HG03159 (cell line): ENCODE results near the gene RTN4RL2.
A peak's percentile ranks its signal among the peaks of the same experiment; 100 is the strongest.

Source experiments
- ATAC-seq: cut with Tn5 transposase; IDR thresholded peaks from one replicate; pipeline ENCODE4 v1.9.1; 2021; ENCODE audit warnings: mild to moderate bottlenecking, moderate library complexity; ENCODE audit not compliant: unreplicated experiment

RTN4RL2 gene

GRCh38 chr11:57461841-57462489 is 1.6 kb downstream of the RTN4RL2 start:
- no peak for ATAC-seq

GRCh38 chr11:57462597-57462996 is 2.3 kb downstream of the RTN4RL2 start:
- ATAC-seq, result no peak

GRCh38 chr11:57463671-57464538 is 3.6 kb downstream of the RTN4RL2 start:
- no peak for ATAC-seq

DNA sequence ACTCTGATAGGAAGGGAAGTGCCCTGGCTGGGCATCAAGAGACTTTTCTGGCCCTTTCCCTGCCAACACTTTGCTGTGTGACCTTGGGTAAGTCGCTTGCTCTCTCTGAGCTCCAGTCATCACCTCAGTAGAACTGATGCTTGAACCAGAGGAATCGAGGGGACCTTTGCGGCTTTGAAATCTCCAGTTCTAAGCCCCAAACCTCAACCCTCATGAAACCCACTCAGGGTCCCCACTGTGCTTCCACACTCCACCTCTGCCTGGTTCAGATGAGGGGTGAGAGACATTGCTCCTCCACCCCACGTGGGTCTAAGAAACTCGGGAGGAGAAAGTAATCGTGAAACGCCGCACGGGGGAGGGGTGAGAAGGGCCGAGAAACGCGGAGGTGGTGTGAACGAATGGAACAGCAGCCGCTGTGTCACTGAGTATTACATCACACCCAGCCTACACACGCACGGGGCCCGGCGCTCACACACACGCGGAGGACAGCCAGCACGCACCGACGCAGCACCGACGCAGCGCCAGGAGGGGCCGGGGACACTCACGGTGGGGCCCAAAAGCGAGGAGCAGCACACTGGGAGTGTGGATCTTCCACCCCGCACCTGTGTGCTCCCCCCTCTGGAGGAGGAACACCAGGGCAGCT is 4.3 kb downstream of the RTN4RL2 start:
- ATAC-seq, result no peak

- ATAC-seq, result no peak
Measured at GRCh38 chr11:57466680-57467079, 6.4 kb downstream of the RTN4RL2 start.

- no peak for ATAC-seq
Measured at GRCh38 chr11:57467508-57468157, 7.3 kb downstream of the RTN4RL2 start.

DNA sequence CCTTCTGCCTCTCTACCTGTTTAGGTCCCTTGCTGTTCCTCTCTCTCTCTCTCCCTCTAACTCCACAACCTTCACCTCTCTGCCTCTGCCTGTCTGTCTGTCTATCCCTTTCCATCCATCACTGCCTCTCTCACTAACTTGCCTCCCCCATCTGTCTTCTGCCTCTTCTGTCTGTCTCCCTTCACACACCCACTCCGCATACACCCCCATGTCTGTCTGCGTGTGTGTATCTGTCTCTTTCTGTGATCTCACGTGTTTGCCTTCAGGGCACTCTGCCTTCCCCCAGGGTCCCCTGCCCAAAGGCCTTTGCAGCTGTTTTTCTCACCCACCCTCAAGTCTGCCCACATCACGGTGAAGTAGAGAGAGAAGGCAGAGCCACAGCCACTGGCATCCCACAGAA is 7.9 kb downstream of the RTN4RL2 start:
- no peak for ATAC-seq

GRCh38 chr11:57469268-57469667 is 8.9 kb downstream of the RTN4RL2 start:
- ATAC-seq, result no peak

DNA sequence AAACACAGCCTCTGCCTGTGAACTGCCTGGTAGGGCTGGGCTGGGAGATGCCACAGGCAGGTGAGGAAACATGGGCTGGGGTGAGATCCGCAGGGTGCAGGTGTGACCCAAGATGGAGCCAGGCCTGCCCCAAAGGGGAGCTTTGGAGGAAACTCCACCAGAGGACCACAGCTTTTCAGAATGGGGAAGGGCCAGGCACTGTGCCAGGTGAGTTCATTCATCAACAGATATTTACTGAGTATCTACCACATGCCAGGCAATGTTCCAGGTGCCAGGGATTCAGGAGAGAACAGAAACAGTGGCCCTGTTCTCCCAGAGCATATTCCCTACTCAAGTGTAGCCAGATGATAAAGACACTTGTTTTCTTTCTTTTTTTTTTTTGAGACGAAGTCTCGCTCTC is 11.2 kb downstream of the RTN4RL2 start:
- no peak for ATAC-seq

- no peak for ATAC-seq
Measured at GRCh38 chr11:57473285-57473841, 13.0 kb downstream of the RTN4RL2 start.

DNA sequence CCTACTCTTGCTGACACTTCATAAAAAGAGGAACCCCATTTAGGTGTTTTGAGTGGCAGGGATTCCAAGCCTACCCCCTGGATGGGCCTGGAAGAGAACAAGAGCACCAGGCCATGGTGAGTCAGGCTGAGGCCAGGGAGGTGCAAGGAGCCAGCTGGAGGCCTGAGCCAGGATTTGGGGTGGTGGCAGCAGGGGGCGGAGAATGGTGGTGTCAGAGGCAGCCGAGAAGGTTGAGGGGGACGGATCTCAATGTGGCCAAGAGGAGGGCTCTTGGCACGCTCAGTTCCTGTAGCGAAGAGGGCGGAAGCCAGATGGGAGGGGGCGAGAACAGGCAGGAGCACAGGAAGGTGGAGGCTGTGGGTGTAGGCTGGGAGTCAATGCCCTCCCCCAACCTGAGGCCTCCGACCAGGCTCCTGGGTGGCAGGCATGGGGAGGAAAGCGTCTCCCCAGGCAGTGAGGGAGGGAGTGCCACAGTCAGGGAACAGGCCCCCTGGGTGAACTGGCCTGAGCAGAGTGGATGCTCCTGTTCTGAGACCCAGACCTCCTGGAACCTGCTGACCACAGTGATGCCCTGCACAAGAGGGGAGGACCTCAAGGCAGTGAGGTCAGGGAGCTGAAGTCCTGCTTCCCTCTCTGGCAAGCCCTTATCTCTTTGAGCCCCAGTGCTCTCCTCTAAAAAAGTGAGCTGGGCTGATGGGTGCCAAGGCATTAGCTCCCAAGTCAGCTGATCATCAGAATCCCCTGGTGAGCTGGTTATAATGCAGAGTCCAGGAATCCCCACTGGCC is 13.9 kb downstream of the RTN4RL2 start:
- ATAC-seq, result peak; percentile 40

GRCh38 chr11:57474803-57475115 is 14.4 kb downstream of the RTN4RL2 start:
- no peak for ATAC-seq

DNA sequence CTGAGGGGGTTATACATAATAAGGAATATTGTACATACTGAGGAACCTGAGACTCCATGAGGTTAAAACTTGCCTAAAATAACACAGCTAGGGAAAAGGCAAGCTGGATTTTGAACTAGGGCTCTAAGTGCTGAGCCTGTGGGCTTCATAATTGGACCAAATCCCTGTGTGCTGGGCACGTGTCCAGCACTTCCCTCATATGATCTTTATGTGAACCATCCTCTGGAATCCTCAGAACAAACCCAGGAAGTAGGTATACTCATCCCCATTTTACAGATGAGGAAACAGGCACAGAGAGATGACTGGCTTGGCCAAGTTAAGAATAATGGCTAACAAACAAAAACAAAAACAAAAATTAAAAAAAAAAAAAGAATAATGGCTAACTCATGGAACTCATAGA is 14.9 kb downstream of the RTN4RL2 start:
- ATAC-seq, result no peak

DNA sequence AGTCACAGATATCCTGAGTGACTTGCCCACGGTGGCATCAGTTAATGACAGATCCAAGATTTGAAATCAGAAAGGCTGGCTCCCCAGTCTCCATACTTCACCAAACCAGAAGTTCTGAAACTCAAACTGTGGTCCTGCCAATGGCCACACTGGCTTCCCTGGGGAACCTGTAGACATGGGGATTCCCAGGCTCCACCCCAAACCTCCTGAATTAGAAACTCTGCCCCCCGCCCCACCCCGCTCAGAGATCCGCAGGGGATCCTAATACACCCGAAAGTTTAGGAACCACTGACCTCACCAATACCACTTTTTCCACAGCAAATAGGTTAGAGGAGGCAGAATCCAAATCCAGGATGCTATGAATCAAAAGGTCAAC is 15.3 kb downstream of the RTN4RL2 start:
- no peak for ATAC-seq

DNA sequence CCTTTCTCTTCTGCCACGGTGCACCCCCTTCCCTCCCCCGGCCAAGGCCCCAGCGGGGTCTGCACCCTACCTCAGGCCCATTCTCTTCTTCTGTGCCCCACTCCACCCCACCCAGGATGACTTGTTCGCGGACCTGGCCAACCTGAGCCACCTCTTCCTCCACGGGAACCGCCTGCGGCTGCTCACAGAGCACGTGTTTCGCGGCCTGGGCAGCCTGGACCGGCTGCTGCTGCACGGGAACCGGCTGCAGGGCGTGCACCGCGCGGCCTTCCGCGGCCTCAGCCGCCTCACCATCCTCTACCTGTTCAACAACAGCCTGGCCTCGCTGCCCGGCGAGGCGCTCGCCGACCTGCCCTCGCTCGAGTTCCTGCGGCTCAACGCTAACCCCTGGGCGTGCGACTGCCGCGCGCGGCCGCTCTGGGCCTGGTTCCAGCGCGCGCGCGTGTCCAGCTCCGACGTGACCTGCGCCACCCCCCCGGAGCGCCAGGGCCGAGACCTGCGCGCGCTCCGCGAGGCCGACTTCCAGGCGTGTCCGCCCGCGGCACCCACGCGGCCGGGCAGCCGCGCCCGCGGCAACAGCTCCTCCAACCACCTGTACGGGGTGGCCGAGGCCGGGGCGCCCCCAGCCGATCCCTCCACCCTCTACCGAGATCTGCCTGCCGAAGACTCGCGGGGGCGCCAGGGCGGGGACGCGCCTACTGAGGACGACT is 15.9 kb downstream of the RTN4RL2 start:
- ATAC-seq, result peak; percentile 26

DNA sequence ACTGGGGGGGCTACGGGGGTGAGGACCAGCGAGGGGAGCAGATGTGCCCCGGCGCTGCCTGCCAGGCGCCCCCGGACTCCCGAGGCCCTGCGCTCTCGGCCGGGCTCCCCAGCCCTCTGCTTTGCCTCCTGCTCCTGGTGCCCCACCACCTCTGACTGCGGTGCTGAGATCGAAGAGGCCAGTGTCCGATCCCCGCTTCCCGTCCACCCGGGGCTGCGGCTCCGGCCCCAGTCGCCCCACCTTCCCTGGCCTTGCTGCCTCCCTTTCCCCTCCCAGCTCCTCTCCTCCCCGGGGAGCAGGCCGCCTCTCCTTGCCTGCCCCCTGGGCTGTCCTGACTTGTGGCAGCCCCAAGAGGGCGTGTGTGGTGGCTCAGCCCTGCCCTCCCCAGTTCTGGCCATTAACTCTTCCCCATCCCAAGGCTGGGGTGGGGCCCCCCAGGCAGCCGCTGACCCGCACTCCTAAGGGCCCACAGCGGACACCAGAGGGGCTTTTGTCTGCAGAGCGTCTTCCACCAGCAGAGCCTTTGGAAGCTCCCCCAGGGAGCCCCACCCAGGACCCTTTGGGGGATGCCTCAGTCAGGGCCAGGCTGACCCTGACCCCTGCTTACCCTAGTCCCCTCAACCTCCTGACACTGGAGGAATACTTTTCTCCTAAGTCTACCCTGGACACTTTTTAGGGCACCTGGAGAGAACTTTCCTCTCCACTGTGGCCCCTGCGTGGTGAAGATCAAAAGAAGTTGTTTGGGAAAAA is 16.6 kb downstream of the RTN4RL2 start:
- peak; percentile 48 for ATAC-seq

GRCh38 chr11:57477507-57478189 is 17.3 kb downstream of the RTN4RL2 start:
- no peak for ATAC-seq

GRCh38 chr11:57479021-57479663 is 18.8 kb downstream of the RTN4RL2 start:
- no peak for ATAC-seq
